GM18502 (cell line): ENCODE measurements around the gene ZNF346.

Experiments
- ATAC-seq: cut with Tn5 transposase; IDR thresholded peaks from one replicate; pipeline ENCODE4 v1.9.1; 2021; ENCODE audit warnings: mild to moderate bottlenecking; ENCODE audit not compliant: unreplicated experiment, poor library complexity

Gene ZNF346

GRCh38 chr5:177092178-177093081 lies 69.9 kb downstream of the ZNF346 start:
- ATAC-seq, result no peak

- ATAC-seq, result no peak
These were observed 70.7 kb downstream of the ZNF346 start for GRCh38 chr5:177093082-177093712.

GRCh38 chr5:177093803-177094202 lies 71.3 kb downstream of the ZNF346 start:
- ATAC-seq, result no peak

- no peak for ATAC-seq
These were observed 72.0 kb downstream of the ZNF346 start for GRCh38 chr5:177094224-177095087.

GRCh38 chr5:177095088-177095669 lies 72.7 kb downstream of the ZNF346 start:
- ATAC-seq, result no peak

GRCh38 chr5:177096162-177097015 lies 73.9 kb downstream of the ZNF346 start:
- ATAC-seq, result no peak

- no peak for ATAC-seq
These were observed 74.8 kb downstream of the ZNF346 start for GRCh38 chr5:177097016-177097985.

- no peak for ATAC-seq
These were observed 75.6 kb downstream of the ZNF346 start for GRCh38 chr5:177098120-177098469.

GRCh38 chr5:177098470-177099141 lies 76.1 kb downstream of the ZNF346 start:
- no peak for ATAC-seq

- no peak for ATAC-seq
These were observed 77.1 kb downstream of the ZNF346 start for GRCh38 chr5:177099422-177100093.

GRCh38 chr5:177100714-177101121 lies 78.2 kb downstream of the ZNF346 start:
- no peak for ATAC-seq

- ATAC-seq, result no peak
These were observed 81.2 kb downstream of the ZNF346 start for GRCh38 chr5:177103523-177104253.

GRCh38 chr5:177105691-177106476 lies 83.4 kb downstream of the ZNF346 start:
- no peak for ATAC-seq

GRCh38 chr5:177107159-177107558 lies 84.7 kb downstream of the ZNF346 start:
- no peak for ATAC-seq

- no peak for ATAC-seq
These were observed 87.3 kb downstream of the ZNF346 start for GRCh38 chr5:177109810-177110209.
